Tongue (tissue), 2 donors: ENCODE results near the gene NETO2. TPM values are rescaled to one million over a fixed set of nuclear protein-coding genes. Genes with fewer than 3 reads are reported as not detected.

Source experiments
- DNase-seq: peaks from one replicate; pipeline ENCODE4 v3.0.0-alpha.2; 2015
- total RNA-seq: library from RNA; depleted of rRNA; stranded (reverse); fragments of >200 nt; gene quantifications from one replicate; pipeline ENCODE4 v1.2.3, GENCODE V29; 2014

Gene NETO2
- total RNA-seq, 1 donor from 2014 or later = 7.4 TPM

- no peak for DNase-seq
These were observed 99.6 kb downstream of the NETO2 start for GRCh38 chr16:47043970-47044684.

DNA sequence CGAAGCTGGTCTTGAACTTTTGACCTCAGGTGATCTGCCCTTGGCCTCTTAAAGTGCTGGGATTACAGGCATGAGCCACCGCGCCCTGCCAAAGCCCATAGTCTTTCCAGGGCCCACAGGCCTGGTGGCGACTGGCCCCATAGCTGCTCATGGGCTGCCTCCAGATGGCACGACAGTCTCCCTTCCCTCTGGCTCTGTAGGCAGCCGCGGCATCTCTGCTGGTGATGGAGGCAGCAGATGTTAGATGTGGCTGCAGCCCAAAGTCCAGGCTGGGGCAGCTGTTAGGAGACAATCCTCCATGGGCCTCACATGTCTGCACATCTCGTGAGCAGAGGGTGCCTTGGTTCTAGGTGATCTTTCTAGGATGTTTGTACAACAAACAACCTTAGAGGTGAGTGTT is 100.5 kb downstream of the NETO2 start:
- peak; percentile 37 for DNase-seq

DNA sequence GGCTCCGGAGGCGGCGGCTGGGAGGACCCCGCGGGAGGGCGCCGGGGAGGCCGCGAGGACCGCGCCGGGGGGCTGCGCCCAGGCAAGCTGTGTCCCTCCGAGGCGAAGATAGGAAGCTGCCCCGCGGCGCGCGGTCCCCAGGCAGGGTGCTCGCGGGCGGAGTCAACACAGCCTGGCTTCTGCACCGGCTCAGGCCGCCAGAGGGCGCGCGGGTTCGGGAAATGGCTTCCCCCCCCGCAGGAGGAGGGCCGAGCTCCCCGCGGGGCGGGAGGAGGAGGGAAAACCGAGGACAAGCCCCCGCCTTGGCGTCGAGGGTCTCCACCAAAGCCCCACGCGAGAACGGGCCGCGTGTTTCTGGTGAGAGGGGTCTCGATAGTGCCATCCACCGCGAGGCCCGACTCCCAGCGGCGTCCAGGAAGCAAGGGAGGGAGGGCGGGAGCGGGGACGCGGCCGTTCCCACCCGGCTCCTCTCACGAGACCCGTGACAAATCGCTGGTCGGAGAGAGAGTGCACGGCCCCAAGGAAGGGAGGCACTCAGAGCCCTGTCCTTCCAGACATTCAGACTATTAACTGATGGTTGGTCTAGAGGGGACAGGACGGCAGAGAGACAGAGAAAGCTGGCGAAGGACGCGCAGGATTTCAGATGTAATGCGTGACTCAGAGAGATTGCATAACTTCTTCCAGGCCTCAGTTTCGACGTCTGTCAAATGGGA is 105.8 kb downstream of the NETO2 start:
- peak; percentile 88 for DNase-seq

- no peak for DNase-seq
These were observed 106.4 kb downstream of the NETO2 start for GRCh38 chr16:47037396-47037745.

GRCh38 chr16:47036201-47036600 is 107.5 kb downstream of the NETO2 start:
- no peak for DNase-seq

DNA sequence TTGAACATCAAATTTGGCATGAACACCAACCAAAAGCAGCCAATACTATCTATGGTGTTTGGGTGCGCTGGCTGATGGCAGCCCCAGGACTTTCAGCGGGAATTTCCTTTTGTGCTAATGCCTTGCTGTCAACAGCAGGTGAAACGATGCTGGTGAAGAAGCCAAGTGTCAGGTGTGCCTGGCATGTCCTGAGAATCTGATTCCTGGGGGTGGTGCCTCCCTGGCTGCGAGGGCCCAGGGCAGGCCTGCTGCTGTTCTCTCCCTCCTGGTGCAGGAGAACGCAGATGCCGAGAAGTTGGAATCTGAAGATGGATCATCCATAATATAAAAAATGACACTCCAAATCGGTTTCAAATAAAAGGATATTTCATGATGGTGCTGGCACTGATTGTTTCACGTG is 108.3 kb downstream of the NETO2 start:
- DNase-seq = no peak

GRCh38 chr16:47034455-47034854 is 109.3 kb downstream of the NETO2 start:
- DNase-seq = no peak

DNA sequence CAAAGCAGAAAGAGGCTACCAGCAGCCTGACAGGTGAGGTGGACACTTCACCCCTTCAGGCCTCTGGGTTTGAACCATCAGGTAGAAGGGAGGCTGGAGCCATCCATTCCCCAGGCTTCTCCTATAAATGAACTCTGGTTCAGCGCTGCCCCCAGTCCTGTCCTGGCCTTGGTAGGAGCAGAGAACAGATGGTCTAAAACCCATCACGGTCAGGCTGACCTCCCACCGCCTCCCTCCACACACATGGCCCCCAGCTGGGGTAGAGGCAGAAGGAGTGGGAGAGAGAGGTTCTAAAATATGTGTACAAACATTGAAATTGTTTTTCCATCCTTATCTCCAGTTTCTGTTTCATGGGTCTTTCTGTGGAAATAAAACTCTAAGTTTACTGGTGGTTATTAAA is 110.6 kb downstream of the NETO2 start:
- DNase-seq = no peak

- no peak for DNase-seq
These were observed 114.0 kb downstream of the NETO2 start for GRCh38 chr16:47029724-47030123.

DNA sequence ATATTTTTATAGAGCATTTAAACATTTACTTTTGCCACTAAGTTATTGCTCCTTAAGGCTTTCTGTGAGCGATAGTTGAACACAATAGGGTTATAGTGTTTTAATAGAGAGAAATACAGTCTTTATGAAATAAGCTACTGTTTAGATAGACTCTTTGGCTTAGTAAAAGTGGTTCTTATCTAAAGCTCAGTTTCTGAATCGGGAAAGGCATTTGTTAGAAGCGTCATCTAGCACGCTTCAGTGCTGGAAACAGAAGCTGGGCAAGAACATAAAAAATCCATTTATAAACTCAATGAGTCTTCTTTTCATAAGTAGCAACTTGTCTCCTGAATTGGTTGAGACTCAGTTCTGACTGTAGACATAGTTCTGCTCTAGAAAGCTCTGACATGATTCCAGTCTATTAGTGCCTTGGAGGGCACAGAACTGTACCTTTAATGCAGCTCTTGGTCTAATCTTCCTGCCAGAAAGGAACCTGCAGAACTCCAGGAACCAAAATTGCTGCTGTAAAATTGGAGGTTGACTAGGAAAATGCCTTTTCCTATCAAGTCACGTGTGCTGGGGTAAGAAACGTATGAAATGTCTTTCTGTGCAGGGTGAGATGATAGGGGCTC is 114.9 kb downstream of the NETO2 start:
- no peak for DNase-seq

Other genes with a start within 250 kb of the NETO2 start
- gene DNAJA2, start 170.3 kb downstream of the NETO2 start, total RNA-seq = 55.4 TPM